ENCODE data around the gene EIF4E1B. TPM values are rescaled to one million over a fixed set of nuclear protein-coding genes. Genes with fewer than 3 reads are reported as not detected.

Gene EIF4E1B
- total RNA-seq, 4 donors from 2014 or later = not detected

DNA sequence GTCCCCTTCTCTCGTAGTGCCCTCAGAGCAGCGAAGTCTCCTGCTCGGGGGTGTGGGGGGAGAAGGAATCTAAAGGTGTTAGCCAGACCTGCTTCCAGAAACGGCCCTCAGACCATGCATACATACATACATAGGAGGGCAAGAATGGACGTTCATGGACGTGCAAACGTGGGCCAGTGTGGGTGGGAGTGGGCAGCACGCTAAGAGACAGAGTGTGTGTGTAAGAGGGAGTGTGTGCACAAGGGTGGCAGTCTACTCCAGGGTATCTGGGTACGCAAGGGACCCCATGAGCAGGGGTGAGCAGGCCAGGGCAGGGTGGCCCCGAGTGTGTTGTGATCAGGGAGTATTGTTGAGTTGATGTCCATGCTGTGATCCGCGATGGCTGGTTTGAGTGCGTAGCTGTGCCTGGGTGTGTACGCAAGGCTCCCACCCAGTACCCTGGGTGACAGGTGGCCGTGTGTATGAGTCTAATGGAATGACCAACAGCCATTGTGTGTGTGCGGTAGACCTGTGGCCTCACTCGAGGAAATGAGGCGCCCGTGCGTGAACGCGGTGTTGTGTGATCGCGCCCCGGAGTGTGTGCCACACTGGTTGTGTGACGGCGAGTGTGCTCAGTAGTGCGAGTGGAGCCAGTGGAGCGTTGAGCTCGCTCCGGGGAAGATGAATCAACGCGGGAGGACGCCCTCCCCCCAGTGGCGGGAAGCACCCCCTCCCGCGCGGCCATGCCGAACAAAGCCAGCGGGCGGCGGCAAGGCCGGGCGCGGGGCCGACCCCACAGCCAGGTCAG is 21.3 kb upstream of the EIF4E1B start:
- intact Hi-C loops (cut with DNase I; ENCODE audit: low total_unique reads) = no loop called here
- no peak for DNase-seq (ENCODE audit: low spot score in 2 of 2)
- WGBS, 2 donors = 29 to 34% methylated on average over 33 to 45 of the region's 46 CpGs
- H3K4me3 ChIP-seq (ENCODE audit: low read depth, poor library complexity, severe bottlenecking) = no peak overlapping the region
- TF ChIP-seq POLR2A (IDR thresholded peaks at IDR 0.05) = no peak
- TF ChIP-seq, protein P1, sequence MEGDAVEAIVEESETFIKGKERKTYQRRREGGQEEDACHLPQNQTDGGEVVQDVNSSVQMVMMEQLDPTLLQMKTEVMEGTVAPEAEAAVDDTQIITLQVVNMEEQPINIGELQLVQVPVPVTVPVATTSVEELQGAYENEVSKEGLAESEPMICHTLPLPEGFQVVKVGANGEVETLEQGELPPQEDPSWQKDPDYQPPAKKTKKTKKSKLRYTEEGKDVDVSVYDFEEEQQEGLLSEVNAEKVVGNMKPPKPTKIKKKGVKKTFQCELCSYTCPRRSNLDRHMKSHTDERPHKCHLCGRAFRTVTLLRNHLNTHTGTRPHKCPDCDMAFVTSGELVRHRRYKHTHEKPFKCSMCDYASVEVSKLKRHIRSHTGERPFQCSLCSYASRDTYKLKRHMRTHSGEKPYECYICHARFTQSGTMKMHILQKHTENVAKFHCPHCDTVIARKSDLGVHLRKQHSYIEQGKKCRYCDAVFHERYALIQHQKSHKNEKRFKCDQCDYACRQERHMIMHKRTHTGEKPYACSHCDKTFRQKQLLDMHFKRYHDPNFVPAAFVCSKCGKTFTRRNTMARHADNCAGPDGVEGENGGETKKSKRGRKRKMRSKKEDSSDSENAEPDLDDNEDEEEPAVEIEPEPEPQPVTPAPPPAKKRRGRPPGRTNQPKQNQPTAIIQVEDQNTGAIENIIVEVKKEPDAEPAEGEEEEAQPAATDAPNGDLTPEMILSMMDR (IDR thresholded peaks at IDR 0.05) = no peak

DNA sequence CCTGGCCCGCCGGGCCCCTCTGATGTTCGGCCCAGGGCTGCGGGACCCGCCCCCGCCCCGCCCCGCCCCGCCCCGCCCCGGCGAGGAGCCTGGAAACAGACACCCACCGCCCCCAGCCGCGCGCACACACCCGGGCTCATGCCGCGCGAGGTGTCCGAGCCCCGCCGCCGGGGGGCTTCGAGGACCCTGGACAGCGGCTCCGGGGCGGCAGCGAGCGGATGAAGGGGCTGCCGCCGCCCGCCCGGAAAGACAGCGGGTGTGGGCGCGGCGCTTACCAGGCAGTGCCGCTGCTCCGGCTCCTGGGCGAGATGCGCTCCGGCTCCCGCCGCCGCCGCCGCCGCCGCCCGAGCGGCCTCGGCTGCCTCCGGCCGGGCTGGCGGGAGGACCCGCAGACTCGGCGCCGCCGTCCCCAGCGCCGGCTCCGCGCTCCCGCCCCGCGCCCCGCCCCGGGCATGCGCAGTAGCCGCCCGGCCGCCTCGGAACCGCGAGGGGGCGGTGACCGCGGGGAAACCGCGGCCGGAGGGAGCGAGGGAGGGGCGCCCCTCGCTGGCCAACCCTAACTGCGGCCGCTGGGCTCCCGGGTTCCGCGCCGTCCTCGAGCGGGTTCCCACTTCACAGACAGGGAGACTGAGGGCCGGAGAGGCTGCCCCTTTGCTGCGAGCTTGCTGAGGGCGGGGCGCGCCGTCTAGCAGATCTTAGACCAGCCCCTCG is 20.6 kb upstream of the EIF4E1B start, which contains the start of gene GPRIN1:
TSS of gene GPRIN1 (minus strand) at position 433 of the 711 bp plus-strand sequence. CDS start 10,322 bp downstream, outside the sequence.
- intact Hi-C loops (cut with DNase I; ENCODE audit: low total_unique reads) = no loop called here
- TF ChIP-seq, protein P1 (IDR thresholded peaks at IDR 0.05) = no peak
- no peak for TF ChIP-seq POLR2A (IDR thresholded peaks at IDR 0.05)
- DNase-seq (ENCODE audit: low spot score in 2 of 2) = no peak
- peak within 1 kb of the TSS; percentile 33 for H3K4me3 ChIP-seq (ENCODE audit: low read depth, poor library complexity, severe bottlenecking)
- WGBS, 2 donors = 0% methylated on average over 2 of the region's 101 CpGs; no CpG with 5 or more reads in 1 of the 2 donors

DNA sequence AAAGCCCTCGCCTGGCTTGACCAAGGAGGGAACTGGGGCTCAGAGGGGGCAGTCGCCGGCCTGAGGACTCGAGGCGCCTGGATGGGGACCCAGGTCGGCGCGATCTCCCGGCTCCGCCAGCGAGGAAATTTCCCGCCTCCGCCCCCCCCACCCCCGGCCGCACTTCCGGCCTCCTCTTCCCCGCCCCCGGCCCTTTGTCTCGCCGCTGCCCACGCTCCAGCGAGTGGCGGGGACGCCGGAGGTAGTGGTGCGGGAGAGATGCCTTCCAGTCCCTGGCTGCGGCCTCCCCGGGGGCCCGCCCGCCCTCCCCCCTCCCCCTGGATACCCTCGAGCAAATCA is 20.1 kb upstream of the EIF4E1B start:
- WGBS, 2 donors = 2% methylated on average over 22 of the region's 31 CpGs; no CpG with 5 or more reads in 1 of the 2 donors
- TF ChIP-seq POLR2A (IDR thresholded peaks at IDR 0.05) = no peak
- TF ChIP-seq, protein P1 (IDR thresholded peaks at IDR 0.05) = no peak
- H3K4me3 ChIP-seq (ENCODE audit: low read depth, poor library complexity, severe bottlenecking) = peak overlapping the region; percentile 18
- DNase-seq (ENCODE audit: low spot score in 2 of 2) = no peak
- intact Hi-C loops (cut with DNase I; ENCODE audit: low total_unique reads) = no loop called here

DNA sequence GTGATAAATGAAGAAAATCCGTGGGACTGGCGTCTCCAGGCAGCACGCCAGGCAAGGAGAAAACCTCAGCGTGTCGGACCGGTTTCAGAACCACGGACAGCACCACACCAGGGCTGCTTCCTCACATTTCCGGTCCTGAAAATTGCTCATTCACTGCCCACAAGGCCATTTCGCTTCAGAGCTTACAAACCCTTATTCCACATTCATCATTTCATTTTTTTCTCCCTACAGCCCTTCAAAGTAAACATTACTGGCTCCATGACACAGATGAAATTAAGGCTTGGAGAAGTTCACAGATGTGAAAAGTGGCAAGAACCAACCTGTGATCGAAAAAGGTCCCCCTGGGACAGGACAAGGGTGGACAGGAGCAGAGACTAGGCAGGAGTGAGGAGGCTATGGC is 19.0 kb upstream of the EIF4E1B start:
- H3K4me3 ChIP-seq (ENCODE audit: low read depth, poor library complexity, severe bottlenecking) = no peak overlapping the region
- intact Hi-C loops (cut with DNase I; ENCODE audit: low total_unique reads) = no loop called here
- peak; percentile 61 to 90 for DNase-seq (ENCODE audit: low spot score in 2 of 2)
- TF ChIP-seq, protein P1 (IDR thresholded peaks at IDR 0.05) = no peak
- TF ChIP-seq POLR2A (IDR thresholded peaks at IDR 0.05) = no peak
- WGBS, 2 donors = 10 to 11% methylated on average over 10 of the region's 10 CpGs

DNA sequence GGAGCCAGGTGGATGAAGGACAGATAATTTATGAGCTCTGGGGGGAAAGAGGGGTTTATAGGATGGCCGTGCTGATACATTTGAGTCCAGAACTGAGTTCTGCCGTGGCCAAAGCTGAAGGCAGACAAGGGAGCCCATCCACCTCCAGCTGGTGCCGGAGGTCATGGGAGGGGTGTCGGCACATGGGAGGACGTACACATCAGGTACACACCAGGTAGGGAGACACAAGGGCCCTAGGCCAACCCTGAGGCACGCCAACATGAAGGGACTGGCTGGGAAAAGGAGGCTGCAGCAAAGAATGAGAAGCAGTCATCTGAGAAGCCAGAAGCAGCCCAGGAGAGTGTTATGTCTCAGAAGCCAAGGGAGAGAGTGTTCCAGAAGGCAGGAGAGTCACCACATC is 18.5 kb upstream of the EIF4E1B start:
- WGBS, 2 donors = 79 to 92% methylated on average over 6 of the region's 6 CpGs
- intact Hi-C loops (cut with DNase I; ENCODE audit: low total_unique reads) = no loop called here
- no peak for DNase-seq (ENCODE audit: low spot score in 2 of 2)
- no peak for TF ChIP-seq POLR2A (IDR thresholded peaks at IDR 0.05)
- TF ChIP-seq, protein P1 (IDR thresholded peaks at IDR 0.05) = no peak
- H3K4me3 ChIP-seq (ENCODE audit: low read depth, poor library complexity, severe bottlenecking) = no peak overlapping the region

All from lower leg skin (tissue), 4 donors.